ENCODE data around the gene DNAJC1. TPM values are rescaled to one million over a fixed set of nuclear protein-coding genes. Genes with fewer than 3 reads are reported as not detected.

Gene DNAJC1
- total RNA-seq, 4 donors from 2014 or later: 37.1 to 41.7 (median 40.1) TPM

DNA sequence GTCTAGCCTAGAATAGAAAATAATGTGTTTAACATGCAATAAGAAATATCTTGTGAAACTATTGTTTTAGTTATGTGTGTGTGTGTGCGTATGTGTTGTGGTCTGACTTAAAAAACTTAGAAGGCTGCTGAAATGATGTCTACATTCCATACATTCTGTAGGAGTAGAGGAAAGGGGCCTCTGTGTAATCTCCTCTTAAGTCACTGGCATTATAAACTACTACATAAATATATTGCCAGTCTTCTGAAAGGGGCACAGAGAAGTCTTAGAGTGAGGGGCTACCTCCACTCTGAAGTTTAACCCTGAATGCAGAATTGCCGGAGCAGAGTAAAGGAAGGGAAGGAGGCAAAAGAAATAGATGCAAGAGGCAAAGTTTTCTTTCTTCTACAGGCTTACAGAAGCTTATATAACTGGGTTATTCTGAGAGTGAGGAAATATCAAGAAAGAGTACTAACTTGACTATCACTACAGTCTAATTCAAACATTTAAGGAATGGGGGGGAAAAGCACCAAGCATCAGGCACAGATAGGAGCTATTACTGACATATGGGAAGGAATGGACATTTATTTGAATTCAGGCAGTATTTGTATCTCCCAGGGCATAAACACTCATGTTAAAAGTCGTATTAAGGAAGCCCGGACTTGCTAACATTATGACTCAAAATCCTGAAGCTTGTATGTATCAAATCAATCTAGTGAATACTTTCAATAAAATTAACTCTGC, 75.7 kb downstream of the DNAJC1 start:
- no peaks in the 10 kb centered on the region for H3K4me1 ChIP-seq
- no peaks in the 10 kb centered on the region for H3K36me3 ChIP-seq
- no peak overlapping the region for H3K27ac ChIP-seq
- TF ChIP-seq, protein P1, sequence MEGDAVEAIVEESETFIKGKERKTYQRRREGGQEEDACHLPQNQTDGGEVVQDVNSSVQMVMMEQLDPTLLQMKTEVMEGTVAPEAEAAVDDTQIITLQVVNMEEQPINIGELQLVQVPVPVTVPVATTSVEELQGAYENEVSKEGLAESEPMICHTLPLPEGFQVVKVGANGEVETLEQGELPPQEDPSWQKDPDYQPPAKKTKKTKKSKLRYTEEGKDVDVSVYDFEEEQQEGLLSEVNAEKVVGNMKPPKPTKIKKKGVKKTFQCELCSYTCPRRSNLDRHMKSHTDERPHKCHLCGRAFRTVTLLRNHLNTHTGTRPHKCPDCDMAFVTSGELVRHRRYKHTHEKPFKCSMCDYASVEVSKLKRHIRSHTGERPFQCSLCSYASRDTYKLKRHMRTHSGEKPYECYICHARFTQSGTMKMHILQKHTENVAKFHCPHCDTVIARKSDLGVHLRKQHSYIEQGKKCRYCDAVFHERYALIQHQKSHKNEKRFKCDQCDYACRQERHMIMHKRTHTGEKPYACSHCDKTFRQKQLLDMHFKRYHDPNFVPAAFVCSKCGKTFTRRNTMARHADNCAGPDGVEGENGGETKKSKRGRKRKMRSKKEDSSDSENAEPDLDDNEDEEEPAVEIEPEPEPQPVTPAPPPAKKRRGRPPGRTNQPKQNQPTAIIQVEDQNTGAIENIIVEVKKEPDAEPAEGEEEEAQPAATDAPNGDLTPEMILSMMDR (IDR thresholded peaks at IDR 0.05): no peak
- no peak for TF ChIP-seq POLR2A (IDR thresholded peaks at IDR 0.05)
- DNase-seq: no peak
- no peaks in the 10 kb centered on the region for H3K9me3 ChIP-seq
- no peak overlapping the region for H3K4me3 ChIP-seq
- no peaks in the 10 kb centered on the region for H3K27me3 ChIP-seq

DNA sequence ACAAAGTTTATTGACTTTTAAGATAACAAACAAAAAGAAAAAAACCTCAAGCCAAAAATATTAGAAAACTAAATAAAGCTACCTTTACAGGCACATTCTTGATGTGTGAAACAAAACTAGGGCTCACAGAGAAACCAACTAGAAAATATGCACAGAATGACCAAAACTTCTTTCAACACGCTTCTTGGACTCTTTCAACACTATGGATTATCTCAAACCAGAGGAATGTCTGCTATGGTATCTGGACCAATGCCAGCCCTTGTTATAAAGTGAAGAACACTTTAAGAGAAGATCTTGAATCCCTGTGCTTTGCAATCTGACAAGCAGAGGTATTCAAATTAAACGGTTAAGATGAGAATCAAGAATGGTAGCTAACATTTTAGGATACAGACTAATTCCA, 76.6 kb downstream of the DNAJC1 start:
- TF ChIP-seq, protein P1 (IDR thresholded peaks at IDR 0.05): no peak
- no peak for TF ChIP-seq POLR2A (IDR thresholded peaks at IDR 0.05)
- H3K36me3 ChIP-seq: no peaks in the 10 kb centered on the region
- H3K27me3 ChIP-seq: no peaks in the 10 kb centered on the region
- no peak overlapping the region for H3K4me3 ChIP-seq
- DNase-seq: no peak
- no peaks in the 10 kb centered on the region for H3K9me3 ChIP-seq
- no peak overlapping the region for H3K27ac ChIP-seq
- H3K4me1 ChIP-seq: no peaks in the 10 kb centered on the region

DNA sequence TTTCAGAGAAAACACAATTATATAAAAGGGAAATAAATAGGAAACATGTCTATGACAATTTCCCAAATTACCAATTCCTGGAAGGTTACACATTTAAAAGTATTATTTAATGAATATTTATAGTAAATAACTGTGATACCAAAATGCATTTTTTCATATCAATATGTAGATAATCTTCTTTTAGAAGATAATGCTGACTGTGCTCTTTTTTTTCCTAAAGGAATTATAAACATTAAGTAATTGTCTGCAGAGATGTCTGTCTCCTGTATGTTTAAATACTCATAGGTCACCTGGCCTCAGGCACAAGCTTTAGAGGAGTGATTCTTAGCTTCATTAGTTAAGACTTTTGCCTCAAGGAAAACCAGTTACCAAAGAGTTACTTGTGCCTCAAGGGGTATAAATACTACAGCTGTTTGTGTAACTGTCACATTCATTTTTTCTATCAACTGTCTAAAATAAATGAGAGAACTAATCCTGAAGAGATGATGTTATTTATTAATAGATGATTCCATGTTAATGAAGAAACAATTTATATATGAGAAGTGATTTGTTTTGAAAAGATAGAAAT, 77.1 kb downstream of the DNAJC1 start:
- Histone ChIP-seq H3K4me3 (no peak overlapping the region), H3K4me1 (no peaks in the 10 kb centered on the region), H3K36me3 (no peaks in the 10 kb centered on the region), H3K27me3 (no peaks in the 10 kb centered on the region), H3K9me3 (no peaks in the 10 kb centered on the region), H3K27ac (no peak overlapping the region)
- no peak for TF ChIP-seq POLR2A (IDR thresholded peaks at IDR 0.05)
- TF ChIP-seq, protein P1 (IDR thresholded peaks at IDR 0.05): no peak
- no peak for DNase-seq

DNA sequence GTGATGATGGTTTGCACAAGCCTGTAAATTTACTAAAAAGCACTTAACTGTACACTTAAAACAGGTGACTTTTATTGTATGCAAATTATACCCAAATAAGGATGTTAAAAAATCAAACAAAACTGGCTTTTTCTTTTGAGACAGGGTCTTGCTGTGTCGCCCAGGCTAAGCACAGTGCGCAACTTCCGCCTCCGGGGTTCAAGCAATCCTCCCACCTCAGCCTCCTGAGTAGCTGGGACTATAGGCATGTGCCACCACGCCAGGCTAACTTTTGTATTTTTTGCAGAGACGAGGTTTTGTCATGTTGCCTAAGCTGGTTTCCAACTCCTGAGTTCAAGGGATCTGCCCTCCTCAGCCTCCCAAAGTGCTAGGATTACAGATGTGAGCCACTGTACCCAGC, 77.7 kb downstream of the DNAJC1 start:
- no peaks in the 10 kb centered on the region for H3K4me1 ChIP-seq
- no peaks in the 10 kb centered on the region for H3K36me3 ChIP-seq
- no peaks in the 10 kb centered on the region for H3K9me3 ChIP-seq
- TF ChIP-seq, protein P1 (IDR thresholded peaks at IDR 0.05): no peak
- no peak for TF ChIP-seq POLR2A (IDR thresholded peaks at IDR 0.05)
- no peak for DNase-seq
- no peak overlapping the region for H3K27ac ChIP-seq
- no peak overlapping the region for H3K4me3 ChIP-seq
- no peaks in the 10 kb centered on the region for H3K27me3 ChIP-seq

DNA sequence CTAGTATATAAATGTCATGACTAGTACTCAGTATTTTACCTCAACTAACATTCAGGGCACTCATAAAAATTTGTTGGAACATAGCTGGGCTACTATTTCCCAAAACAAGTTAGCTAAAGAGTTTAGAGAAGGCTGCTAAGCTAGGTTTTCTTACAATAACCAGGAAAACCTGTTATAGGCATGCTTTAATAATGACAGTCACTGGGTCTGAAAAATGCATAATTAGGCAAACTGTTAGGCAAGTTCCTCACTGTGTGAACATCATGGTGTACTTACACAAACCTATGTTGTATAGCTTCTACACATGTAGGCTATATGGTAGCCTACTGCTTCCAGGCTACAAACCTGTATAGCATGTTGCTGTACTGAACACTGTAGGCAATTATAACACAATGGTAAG, 79.0 kb downstream of the DNAJC1 start:
- no peaks in the 10 kb centered on the region for H3K36me3 ChIP-seq
- no peak overlapping the region for H3K27ac ChIP-seq
- no peaks in the 10 kb centered on the region for H3K9me3 ChIP-seq
- H3K4me3 ChIP-seq: no peak overlapping the region
- no peak for DNase-seq
- H3K27me3 ChIP-seq: no peaks in the 10 kb centered on the region
- TF ChIP-seq, protein P1 (IDR thresholded peaks at IDR 0.05): no peak
- no peak for TF ChIP-seq POLR2A (IDR thresholded peaks at IDR 0.05)
- H3K4me1 ChIP-seq: no peaks in the 10 kb centered on the region
